ENCODE results near the gene PCDHB12. TPM values are rescaled to one million over a fixed set of nuclear protein-coding genes. Genes with fewer than 3 reads are reported as not detected.
"Not testable (repeated sequence)": the region's sequence is repeated elsewhere in the genome, so short reads cannot be mapped to it uniquely, and the experiment has no call there.

PCDHB12 gene
- total and polyA plus RNA-seq, 2 of the 13 experiments (the other 11 are each of a cell fraction or from before 2014, with no cell fraction given), result 0.03 to 0.04 TPM

- TF ChIP-seq ZNF280D (CRISPR knock-in tag; IDR thresholded peaks at IDR 0.05) (no peak), SOX5 (CRISPR knock-in tag; IDR thresholded peaks at IDR 0.05; ENCODE audit: borderline replicate concordance) (no peak), CREBL2 (CRISPR knock-in tag; IDR thresholded peaks at IDR 0.05; ENCODE audit: borderline replicate concordance) (no peak), SMYD3 (CRISPR knock-in tag; IDR thresholded peaks at IDR 0.05) (no peak)
These were observed 33.0 kb downstream of the PCDHB12 start (continued) for GRCh38 chr5:141241496-141241895.

- no peak for FAIRE-seq
- peak; percentile 54 for ATAC-seq
- no peaks in the 10 kb centered on the region for H3K4me1 ChIP-seq (ENCODE audit: insufficient read depth, low read length)
- no peaks in the 10 kb centered on the region; a peak in 1 of 5 replicates for H3K27me3 ChIP-seq (ENCODE audit: control insufficient read depth in 1 of 2, insufficient read depth in 2 of 2, low read length in 2 of 2)
- peak within 1 kb of the TSS; percentile 69 for H3K4me2 ChIP-seq (ENCODE audit: low read depth, low read length)
- peak within 1 kb of the TSS; percentile 28 to 58 (median 36) for H3K4me3 ChIP-seq (replicated peaks in 1 of 3; ENCODE audit: insufficient read depth in 1 of 3, low read depth in 2 of 3, low read length in 3 of 3)
- H4K20me1 ChIP-seq (ENCODE audit: insufficient read depth, low read length), result no peaks in the 10 kb centered on the region
- TF ChIP-seq BHLHE40 (IDR thresholded peaks at IDR 0.05; ENCODE audit: low read length) (no peak), STAG1 (CRISPR knock-in tag; IDR thresholded peaks at IDR 0.05) (peak; percentile 57), ATM (IDR thresholded peaks at IDR 0.05; ENCODE audit: borderline replicate concordance) (no peak), CTCF (CRISPR knock-in tag; IDR thresholded peaks at IDR 0.05) (peak; percentile 56), NAIF1 (CRISPR knock-in tag; IDR thresholded peaks at IDR 0.05; ENCODE audit: borderline replicate concordance) (no peak)
- peak within 1 kb of the TSS; percentile 29; the same call in 1 of the 2 replicates for H3K9ac ChIP-seq (ENCODE audit: insufficient read depth, low read depth, low read length)
- POLR2A ChIA-PET, result no interaction called here
- H3K9me3 ChIP-seq (ENCODE audit: low read length), result peaks cover 80% of the 10 kb centered on the region
- 16% methylated on average over 12 of the region's 16 CpGs for WGBS (ENCODE audit: low lambda C conversion rate)
- peak; percentile 9 for DNase-seq (ENCODE audit: low spot score)
- in situ Hi-C loops (cut with HindIII; ENCODE audit: extremely low pct_ligation_motif_present, low pct_unique_long_range_greater_than_20kb), result no loop called here
- no peaks in the 10 kb centered on the region for H3K79me2 ChIP-seq (ENCODE audit: insufficient read depth, low read length)
- intact Hi-C loops (cut with micrococcal nuclease; ENCODE audit: unreplicated experiment), result no loop called here
- no peak within 1 kb of the TSS for H3K27ac ChIP-seq (ENCODE audit: extremely low read length, insufficient read depth, low read length)
- no TSS peak for BruUV-seq (replicated peaks)
- no peaks in the 10 kb centered on the region for H3K36me3 ChIP-seq (replicated peaks in 1 of 2; ENCODE audit: control insufficient read depth in 1 of 2, insufficient read depth in 2 of 2, low read length in 2 of 2)
- CTCF ChIA-PET (ENCODE audit: low intra/inter-chr PET ratio, low total read pairs), result interaction anchor here (2.2 kb wide), 1 partner anchor 319 kb away, joined by 12 read pairs; no protein-coding TSS in a partner anchor
- peak within 1 kb of the TSS; percentile 25 for H2AFZ ChIP-seq (ENCODE audit: low read length)
These were observed 36.8 kb downstream of the PCDHB12 start, which contains the start of gene PCDHB15 for GRCh38 chr5:141245250-141245717. TSS of gene PCDHB15 (plus strand) at chr5:141245395. CDS start at chr5:141245579, 184 bp downstream.

DNA sequence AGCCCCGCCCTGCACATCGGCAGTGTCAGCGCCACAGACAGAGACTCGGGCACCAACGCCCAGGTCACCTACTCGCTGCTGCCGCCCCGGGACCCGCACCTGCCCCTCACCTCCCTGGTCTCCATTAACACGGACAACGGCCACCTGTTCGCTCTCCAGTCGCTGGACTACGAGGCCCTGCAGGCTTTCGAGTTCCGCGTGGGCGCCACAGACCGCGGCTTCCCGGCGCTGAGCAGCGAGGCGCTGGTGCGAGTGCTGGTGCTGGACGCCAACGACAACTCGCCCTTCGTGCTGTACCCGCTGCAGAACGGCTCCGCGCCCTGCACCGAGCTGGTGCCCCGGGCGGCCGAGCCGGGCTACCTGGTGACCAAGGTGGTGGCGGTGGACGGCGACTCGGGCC lies 38.5 kb downstream of the PCDHB12 start:
- H3K27me3 ChIP-seq (ENCODE audit: control insufficient read depth in 1 of 2, insufficient read depth in 2 of 2, low read length in 2 of 2); H3K4me3 ChIP-seq (replicated peaks in 1 of 3; ENCODE audit: insufficient read depth in 1 of 3, low read depth in 2 of 3, low read length in 3 of 3); H3K4me1 ChIP-seq (ENCODE audit: insufficient read depth, low read length); H3K79me2 ChIP-seq (ENCODE audit: insufficient read depth, low read length); intact Hi-C loops (cut with micrococcal nuclease; ENCODE audit: unreplicated experiment); H3K4me2 ChIP-seq (ENCODE audit: low read depth, low read length); in situ Hi-C loops (cut with HindIII; ENCODE audit: extremely low pct_ligation_motif_present, low pct_unique_long_range_greater_than_20kb); DNase-seq (ENCODE audit: low spot score); H3K9ac ChIP-seq (ENCODE audit: insufficient read depth, low read depth, low read length); POLR2A ChIA-PET; H3K27ac ChIP-seq (ENCODE audit: extremely low read length, insufficient read depth, low read length); ATAC-seq; FAIRE-seq; H4K20me1 ChIP-seq (ENCODE audit: insufficient read depth, low read length); H3K36me3 ChIP-seq (replicated peaks in 1 of 2; ENCODE audit: control insufficient read depth in 1 of 2, insufficient read depth in 2 of 2, low read length in 2 of 2); H2AFZ ChIP-seq (ENCODE audit: low read length); BruUV-seq (replicated peaks); CTCF ChIA-PET (ENCODE audit: low intra/inter-chr PET ratio, low total read pairs): not testable (repeated sequence)
- peaks cover 79% of the 10 kb centered on the region for H3K9me3 ChIP-seq (ENCODE audit: low read length)
- 10% methylated on average over 2 of the region's 42 CpGs for WGBS (ENCODE audit: low lambda C conversion rate)
